HepG2 (cell line): Measurements from ENCODE around the gene PPIL6. TPM values are rescaled to one million over a fixed set of nuclear protein-coding genes. Genes with fewer than 3 reads are reported as not detected.

Source experiments
- ADNP ChIP-seq: sonication (generic); formaldehyde crosslinking; IDR thresholded peaks from 2 replicates; pipeline ENCODE4 v1.4.0; 2020; ENCODE audit warnings: missing genetic modification reagents
- FOXK1 ChIP-seq: sonication (generic); formaldehyde crosslinking; IDR thresholded peaks from 2 replicates; pipeline ENCODE4 v1.4.0; 2020; ENCODE audit warnings: low read depth, missing genetic modification reagents, borderline replicate concordance
- HOXA5 ChIP-seq: sonication (generic); formaldehyde crosslinking; IDR thresholded peaks from 2 replicates; pipeline ENCODE4 v1.4.0; 2020; ENCODE audit warnings: missing genetic modification reagents
- IRX3 ChIP-seq: sonication (generic); formaldehyde crosslinking; IDR thresholded peaks from 2 replicates; pipeline ENCODE4 v1.8.1; 2023; ENCODE audit warnings: mild to moderate bottlenecking, low read depth, missing genetic modification reagents, borderline replicate concordance
- JDP2 ChIP-seq: sonication (generic); formaldehyde crosslinking; IDR thresholded peaks from 2 replicates; pipeline ENCODE4 v1.8.1; 2022; ENCODE audit warnings: missing genetic modification reagents, borderline replicate concordance
- KAT2B ChIP-seq: fragments of 150-350 bp; IDR thresholded peaks from 2 replicates; pipeline ENCODE4 v1.6.1; 2014; ENCODE audit warnings: low read depth, low read length, borderline replicate concordance
- MXD4 ChIP-seq: IDR thresholded peaks from 2 replicates; pipeline ENCODE4 v1.6.1; 2016; ENCODE audit warnings: mild to moderate bottlenecking, missing biosample characterization, missing genetic modification reagents
- MYNN ChIP-seq: sonication (generic); formaldehyde crosslinking; IDR thresholded peaks from 2 replicates; pipeline ENCODE4 v1.4.0; 2020; ENCODE audit warnings: mild to moderate bottlenecking, low read depth, missing genetic modification reagents
- POLR2A ChIP-seq, 2 experiments: IDR thresholded peaks; 2 replicates each; pipeline ENCODE4 v1.6.1; 2011; ENCODE audit warnings: low read depth in 2 of 2, low read length in 2 of 2, mild to moderate bottlenecking in 1 of 2, moderate library complexity in 1 of 2; ENCODE audit not compliant: insufficient read depth in 1 of 2
- RNF219 ChIP-seq: sonication (generic); formaldehyde crosslinking; IDR thresholded peaks from 2 replicates; pipeline ENCODE4 v1.5.0; 2020; ENCODE audit warnings: mild to moderate bottlenecking, missing genetic modification reagents
- SALL2 ChIP-seq: sonication (generic); formaldehyde crosslinking; IDR thresholded peaks from 2 replicates; pipeline ENCODE4 v1.8.1; 2023; ENCODE audit warnings: mild to moderate bottlenecking, missing genetic modification reagents, inconsistent platforms
- SMAD1 ChIP-seq: sonication (generic); formaldehyde crosslinking; IDR thresholded peaks from 2 replicates; pipeline ENCODE4 v1.4.0; 2020; ENCODE audit warnings: missing genetic modification reagents, low read depth, mild to moderate bottlenecking, borderline replicate concordance
- ZBTB25 ChIP-seq: IDR thresholded peaks from 2 replicates; pipeline ENCODE4 v1.6.1; 2018; ENCODE audit warnings: missing genetic modification reagents
- ZNF124 ChIP-seq: sonication (generic); formaldehyde crosslinking; IDR thresholded peaks from 2 replicates; pipeline ENCODE4 v1.4.0; 2020; ENCODE audit warnings: missing genetic modification reagents
- ZNF142 ChIP-seq: sonication (generic); formaldehyde crosslinking; IDR thresholded peaks from 2 replicates; pipeline ENCODE4 v1.4.0; 2020; ENCODE audit warnings: missing genetic modification reagents
- ZNF335 ChIP-seq: sonication (generic); formaldehyde crosslinking; IDR thresholded peaks from 2 replicates; pipeline ENCODE4 v1.4.0; 2020; ENCODE audit warnings: missing genetic modification reagents
- ZNF414 ChIP-seq: sonication (generic); formaldehyde crosslinking; IDR thresholded peaks from 2 replicates; pipeline ENCODE4 v1.5.0; 2020; ENCODE audit warnings: missing genetic modification reagents
- ZNF589 ChIP-seq: sonication (generic); formaldehyde crosslinking; conservative IDR thresholded peaks from 2 replicates; pipeline ENCODE4 v1.8.0; 2022; ENCODE audit warnings: mild to moderate bottlenecking, moderate library complexity, missing genetic modification reagents
- ZNF761 ChIP-seq: sonication (generic); formaldehyde crosslinking; conservative IDR thresholded peaks from 2 replicates; pipeline ENCODE4 v1.4.0; 2020; ENCODE audit warnings: mild to moderate bottlenecking, missing genetic modification reagents
- ZSCAN31 ChIP-seq: sonication (generic); formaldehyde crosslinking; IDR thresholded peaks from 2 replicates; pipeline ENCODE4 v1.5.0; 2020; ENCODE audit warnings: low read depth, mild to moderate bottlenecking, missing genetic modification reagents
- polyA plus RNA-seq, 8 experiments: library from polyadenylated mRNA; depleted of rRNA in 3 of 8; stranded (reverse) in 7 of 8; unstranded in 1 of 8; fragments of >200 nt; fragmentation: Illumina TruSeq in 4 of 8; extraction: Trizol in 4 of 8; gene quantifications; 2 replicates each; pipeline versions ENCODE4 v1.2.1 to v1.2.3, GENCODE V29; 2011 to 2016; ENCODE audit warnings: low read depth in 4 of 8, missing spikeins in 1 of 8, mixed read lengths in 1 of 8; ENCODE audit not compliant: insufficient read depth in 1 of 8
- total RNA-seq, 5 experiments: library from RNA; depleted of rRNA; stranded (reverse); fragments of >200 nt; fragmentation: Illumina TruSeq; extraction: Trizol; gene quantifications; 2 replicates each; pipeline ENCODE4 v1.2.3, GENCODE V29; 2016; ENCODE audit warnings: low read depth in 1 of 5

PPIL6 gene
- total and polyA plus RNA-seq, 2 of the 13 experiments (the other 11 are each of a cell fraction or from before 2014, with no cell fraction given) = 0.22 to 0.46 TPM

- no peak for TF ChIP-seq ADNP (CRISPR knock-in tag)
- TF ChIP-seq KAT2B = no peak
- peak; percentile 54; the same call in 1 of the 2 replicates for TF ChIP-seq SALL2 (CRISPR knock-in tag)
- peak; percentile 42; the same call in 1 of the 2 replicates for TF ChIP-seq HOXA5
- peak; percentile 40; the same call in 1 of the 2 replicates for TF ChIP-seq FOXK1
- TF ChIP-seq POLR2A (IDR thresholded peaks at IDR 0.05; ENCODE audit: insufficient read depth in 1 of 2, low read depth in 2 of 2, low read length in 2 of 2) = peak; percentile 18 to 68; a peak in 2 of 4 replicates
- peak; percentile 18; the same call in 1 of the 2 replicates for TF ChIP-seq ZNF414 (CRISPR knock-in tag)
- no peak for TF ChIP-seq ZNF335 (CRISPR knock-in tag)
- TF ChIP-seq IRX3 (CRISPR knock-in tag) = no peak
- TF ChIP-seq ZNF124 (CRISPR knock-in tag) = no peak
- TF ChIP-seq ZBTB25 (CRISPR knock-in tag) = 0 out of 2 replicates have a peak, but pooled peaks have one; percentile 0
- TF ChIP-seq ZSCAN31 = no peak
- no peak for TF ChIP-seq SMAD1 (CRISPR knock-in tag)
- TF ChIP-seq MYNN = 0 out of 2 replicates have a peak, but pooled peaks have one; percentile 6
- TF ChIP-seq ZNF589 = no peak
- 0 out of 2 replicates have a peak, but pooled peaks have one; percentile 59 for TF ChIP-seq ZNF142 (CRISPR knock-in tag)
- no peak for TF ChIP-seq JDP2
- TF ChIP-seq ZNF761 (CRISPR knock-in tag) = peak; percentile 49; the same call in 1 of the 2 replicates
- TF ChIP-seq RNF219 (CRISPR knock-in tag) = no peak
- TF ChIP-seq MXD4 = no peak; the same call in 1 of the 2 replicates
Observed at GRCh38 chr6:109440331-109441068, at the start of gene PPIL6, which contains the start of gene SMPD2 (continued).
